ENCODE data around the gene SDCBP2.

The SDCBP2 gene

DNA sequence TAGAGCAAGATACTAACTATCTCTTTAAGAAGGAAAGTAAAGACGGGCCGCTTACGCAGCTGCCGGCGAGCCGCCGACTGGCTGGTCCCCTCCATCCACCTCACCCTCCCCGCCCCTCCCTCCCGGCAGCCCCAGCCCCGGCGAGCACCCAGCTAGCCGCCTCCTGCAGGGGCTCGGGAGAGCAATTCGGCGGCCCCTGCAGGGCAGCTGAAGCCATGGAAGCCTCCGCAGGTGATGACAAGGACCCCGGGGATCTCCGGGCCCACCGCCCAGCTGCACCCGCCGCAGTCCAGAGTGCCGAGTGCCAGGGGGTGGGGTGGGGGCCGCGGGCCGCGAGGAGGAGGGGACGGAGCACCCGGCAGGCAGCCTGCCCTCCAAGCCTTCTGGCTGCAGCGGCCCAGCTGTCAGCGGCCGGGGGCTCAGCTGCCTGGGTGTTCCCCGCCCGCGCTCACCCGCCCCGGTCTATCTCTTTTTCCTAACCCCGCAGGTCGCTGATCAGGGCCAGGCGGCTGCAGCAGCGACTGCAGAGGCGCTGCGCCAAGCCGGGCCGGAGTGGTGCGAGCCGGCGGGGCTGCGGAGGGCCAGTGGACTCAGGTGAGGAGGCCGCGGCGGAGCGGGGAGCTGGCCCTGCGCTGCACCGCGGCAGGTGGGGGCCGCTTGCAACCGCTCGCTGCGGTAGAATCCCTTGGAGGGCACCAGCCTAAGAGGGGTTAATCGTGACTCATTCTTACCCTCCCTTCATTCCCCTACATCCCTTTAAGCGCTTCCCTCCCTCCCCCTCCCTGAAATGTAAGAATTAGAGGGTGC is 62.6 kb downstream of the SDCBP2 start, which contains the start of gene SNPH:
SNPH (plus strand) TSS at position 128 of the 807 bp plus-strand sequence. CDS start 29,946 bp downstream, outside the sequence.
- TF ChIP-seq, protein P1, sequence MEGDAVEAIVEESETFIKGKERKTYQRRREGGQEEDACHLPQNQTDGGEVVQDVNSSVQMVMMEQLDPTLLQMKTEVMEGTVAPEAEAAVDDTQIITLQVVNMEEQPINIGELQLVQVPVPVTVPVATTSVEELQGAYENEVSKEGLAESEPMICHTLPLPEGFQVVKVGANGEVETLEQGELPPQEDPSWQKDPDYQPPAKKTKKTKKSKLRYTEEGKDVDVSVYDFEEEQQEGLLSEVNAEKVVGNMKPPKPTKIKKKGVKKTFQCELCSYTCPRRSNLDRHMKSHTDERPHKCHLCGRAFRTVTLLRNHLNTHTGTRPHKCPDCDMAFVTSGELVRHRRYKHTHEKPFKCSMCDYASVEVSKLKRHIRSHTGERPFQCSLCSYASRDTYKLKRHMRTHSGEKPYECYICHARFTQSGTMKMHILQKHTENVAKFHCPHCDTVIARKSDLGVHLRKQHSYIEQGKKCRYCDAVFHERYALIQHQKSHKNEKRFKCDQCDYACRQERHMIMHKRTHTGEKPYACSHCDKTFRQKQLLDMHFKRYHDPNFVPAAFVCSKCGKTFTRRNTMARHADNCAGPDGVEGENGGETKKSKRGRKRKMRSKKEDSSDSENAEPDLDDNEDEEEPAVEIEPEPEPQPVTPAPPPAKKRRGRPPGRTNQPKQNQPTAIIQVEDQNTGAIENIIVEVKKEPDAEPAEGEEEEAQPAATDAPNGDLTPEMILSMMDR (IDR thresholded peaks at IDR 0.05; ENCODE audit: low read depth, low read length, missing control alignments): no peak
- Histone ChIP-seq H3K36me3 (replicated peaks) (no peaks in the 10 kb centered on the region), H3K4me3 (ENCODE audit: low read depth, low read length) (peak within 1 kb of the TSS; percentile 68), H3K27me3 (replicated peaks) (no peaks in the 10 kb centered on the region), H3K27ac (no peak within 1 kb of the TSS)
- DNase-seq: peak; percentile 74
- in situ Hi-C loops (cut with HindIII; ENCODE audit: low pct_ligation_motif_present, low sequenced_read_pairs): no loop called here

DNA sequence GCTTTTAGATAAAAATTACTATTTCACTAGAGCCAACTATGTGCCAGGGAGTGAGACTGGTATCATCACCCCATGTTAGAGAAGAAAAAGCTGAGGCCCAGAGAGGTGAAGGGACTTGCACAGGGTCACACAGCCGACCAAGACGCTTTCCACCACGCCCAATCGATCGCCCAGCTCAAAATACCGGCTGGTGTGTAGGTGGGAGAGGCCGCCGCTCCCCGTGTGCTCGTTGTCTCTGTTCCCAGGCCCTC is 63.1 kb downstream of the SDCBP2 start:
- in situ Hi-C loops (cut with HindIII; ENCODE audit: low pct_ligation_motif_present, low sequenced_read_pairs): no loop called here
- no peaks in the 10 kb centered on the region for H3K27me3 ChIP-seq (replicated peaks)
- H3K36me3 ChIP-seq (replicated peaks): no peaks in the 10 kb centered on the region
- peak overlapping the region; percentile 68 for H3K4me3 ChIP-seq (ENCODE audit: low read depth, low read length)
- TF ChIP-seq, protein P1 (IDR thresholded peaks at IDR 0.05; ENCODE audit: low read depth, low read length, missing control alignments): no peak
- H3K27ac ChIP-seq: no peak overlapping the region
- no peak for DNase-seq

DNA sequence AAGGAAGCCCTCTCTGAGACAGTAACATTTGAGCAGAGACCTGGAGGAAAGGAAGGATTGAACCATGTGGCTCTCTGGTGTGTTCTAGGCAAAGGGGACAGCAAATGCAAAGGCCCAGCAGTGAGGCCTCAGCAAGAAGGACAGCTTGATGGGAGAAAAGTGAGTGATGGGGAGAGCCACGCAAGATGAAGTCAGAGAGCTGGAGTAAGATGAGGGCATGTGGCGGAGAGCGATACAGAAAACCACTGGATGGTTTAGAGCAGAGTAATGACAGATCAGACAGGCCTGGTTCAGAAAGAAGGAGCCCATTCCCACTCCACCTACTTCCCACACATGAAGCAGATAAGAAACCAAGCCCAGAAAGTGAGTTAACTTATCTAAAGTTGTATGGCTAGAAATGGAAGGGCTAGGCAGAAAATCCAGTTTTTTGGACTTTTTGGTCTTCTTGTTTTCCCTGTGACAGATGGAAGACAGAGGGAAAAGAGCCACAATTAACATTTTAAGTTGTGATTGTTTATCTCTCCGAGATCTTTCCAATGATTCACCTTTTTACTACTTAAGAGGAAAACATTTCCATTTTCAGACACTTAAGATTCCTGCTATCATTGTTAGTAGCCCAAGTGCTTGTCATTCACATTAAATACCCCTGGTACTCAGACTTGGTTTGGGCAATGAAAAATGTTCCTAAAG is 63.6 kb downstream of the SDCBP2 start:
- Histone ChIP-seq H3K27ac (no peak overlapping the region), H3K36me3 (replicated peaks) (no peaks in the 10 kb centered on the region), H3K27me3 (replicated peaks) (no peaks in the 10 kb centered on the region), H3K4me3 (ENCODE audit: low read depth, low read length) (peak overlapping the region; percentile 68)
- in situ Hi-C loops (cut with HindIII; ENCODE audit: low pct_ligation_motif_present, low sequenced_read_pairs): no loop called here
- DNase-seq: no peak
- TF ChIP-seq, protein P1 (IDR thresholded peaks at IDR 0.05; ENCODE audit: low read depth, low read length, missing control alignments): no peak

DNA sequence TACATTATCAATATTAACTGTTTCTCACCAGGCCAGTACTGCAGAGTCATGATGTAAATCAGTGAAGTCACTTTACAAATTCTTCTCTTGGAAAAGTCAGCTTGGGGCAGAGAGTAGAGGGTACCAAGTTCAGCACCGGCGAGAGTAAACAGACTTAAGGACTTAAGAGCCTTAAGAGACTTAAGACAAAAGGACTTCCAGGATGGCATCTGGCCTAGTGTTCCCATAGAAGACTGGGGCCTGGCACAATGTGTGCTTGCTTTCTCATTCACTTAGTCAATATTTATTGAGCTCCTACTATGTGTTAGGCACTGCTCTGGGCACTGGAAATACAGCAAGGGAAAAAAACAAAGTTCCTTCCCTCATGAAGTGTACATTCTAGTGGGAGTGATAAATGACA is 64.2 kb downstream of the SDCBP2 start:
- no peak overlapping the region for H3K27ac ChIP-seq
- no peak overlapping the region for H3K4me3 ChIP-seq (ENCODE audit: low read depth, low read length)
- no peaks in the 10 kb centered on the region for H3K27me3 ChIP-seq (replicated peaks)
- H3K36me3 ChIP-seq (replicated peaks): no peaks in the 10 kb centered on the region
- DNase-seq: no peak
- in situ Hi-C loops (cut with HindIII; ENCODE audit: low pct_ligation_motif_present, low sequenced_read_pairs): no loop called here
- TF ChIP-seq, protein P1 (IDR thresholded peaks at IDR 0.05; ENCODE audit: low read depth, low read length, missing control alignments): no peak

DNA sequence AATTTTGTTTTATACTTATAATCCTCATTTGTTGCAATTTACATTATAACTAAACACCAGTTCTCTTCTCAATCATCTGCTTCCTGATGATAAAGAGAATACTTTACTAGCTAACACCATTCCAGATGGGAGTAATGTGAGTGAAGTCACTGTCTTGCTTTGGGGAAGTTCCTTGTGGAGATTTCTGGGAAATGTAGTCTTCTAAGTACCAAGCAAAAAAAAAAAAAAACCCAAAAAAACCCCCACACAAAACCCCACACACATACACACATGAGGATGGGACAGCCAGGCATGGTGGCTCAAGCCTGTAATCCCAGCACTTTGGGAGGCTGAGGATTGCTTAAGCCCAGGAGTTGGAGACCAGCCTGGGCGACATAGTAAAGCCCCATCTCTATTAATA is 65.1 kb downstream of the SDCBP2 start:
- in situ Hi-C loops (cut with HindIII; ENCODE audit: low pct_ligation_motif_present, low sequenced_read_pairs): no loop called here
- no peaks in the 10 kb centered on the region for H3K27me3 ChIP-seq (replicated peaks)
- no peaks in the 10 kb centered on the region for H3K36me3 ChIP-seq (replicated peaks)
- TF ChIP-seq, protein P1 (IDR thresholded peaks at IDR 0.05; ENCODE audit: low read depth, low read length, missing control alignments): no peak
- H3K27ac ChIP-seq: no peak overlapping the region
- DNase-seq: no peak
- no peak overlapping the region for H3K4me3 ChIP-seq (ENCODE audit: low read depth, low read length)
